ENCODE results near the gene DLGAP4.

The DLGAP4 gene

DNA sequence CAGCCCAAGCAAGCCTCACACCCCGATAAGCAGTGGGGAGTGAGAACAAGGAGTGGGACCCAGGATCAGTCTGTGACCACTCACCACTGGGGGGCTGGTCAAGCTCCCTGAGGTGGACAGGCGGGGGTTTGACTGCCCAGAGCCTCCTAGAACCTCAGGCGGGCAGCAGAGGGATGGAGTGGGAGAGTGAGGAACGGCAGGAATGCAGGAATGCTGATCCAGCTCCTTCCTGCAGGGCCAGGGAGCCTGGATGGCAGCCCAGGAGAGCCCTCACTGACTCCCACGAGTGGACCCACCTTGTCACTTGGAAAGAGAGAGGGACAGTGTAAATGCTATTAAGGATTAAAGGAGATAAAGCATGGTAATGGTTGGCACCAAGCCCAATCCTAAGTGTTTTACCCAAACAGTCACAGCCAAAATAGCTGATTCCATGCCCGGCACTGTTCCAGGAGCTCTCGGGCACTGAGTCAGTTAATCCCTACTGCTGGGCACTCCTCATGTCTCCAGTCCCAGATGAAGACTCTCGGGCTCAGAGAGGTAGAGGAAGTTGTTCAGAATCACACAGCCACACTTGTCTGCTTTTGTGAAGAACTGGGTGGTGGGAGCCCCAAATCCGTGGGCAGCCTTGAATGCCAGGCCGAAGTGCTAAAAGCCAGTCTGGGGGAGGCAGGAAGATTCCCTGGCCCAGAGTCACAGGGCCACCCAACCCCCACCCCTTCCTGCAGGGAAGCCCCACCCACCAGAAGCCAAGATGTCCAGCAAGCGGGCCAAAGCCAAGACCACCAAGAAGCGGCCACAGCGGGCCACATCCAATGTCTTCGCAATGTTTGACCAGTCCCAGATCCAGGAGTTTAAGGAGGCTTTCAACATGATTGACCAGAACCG is 238.2 kb downstream of the DLGAP4 start:
- DNase-seq = no peak

DNA sequence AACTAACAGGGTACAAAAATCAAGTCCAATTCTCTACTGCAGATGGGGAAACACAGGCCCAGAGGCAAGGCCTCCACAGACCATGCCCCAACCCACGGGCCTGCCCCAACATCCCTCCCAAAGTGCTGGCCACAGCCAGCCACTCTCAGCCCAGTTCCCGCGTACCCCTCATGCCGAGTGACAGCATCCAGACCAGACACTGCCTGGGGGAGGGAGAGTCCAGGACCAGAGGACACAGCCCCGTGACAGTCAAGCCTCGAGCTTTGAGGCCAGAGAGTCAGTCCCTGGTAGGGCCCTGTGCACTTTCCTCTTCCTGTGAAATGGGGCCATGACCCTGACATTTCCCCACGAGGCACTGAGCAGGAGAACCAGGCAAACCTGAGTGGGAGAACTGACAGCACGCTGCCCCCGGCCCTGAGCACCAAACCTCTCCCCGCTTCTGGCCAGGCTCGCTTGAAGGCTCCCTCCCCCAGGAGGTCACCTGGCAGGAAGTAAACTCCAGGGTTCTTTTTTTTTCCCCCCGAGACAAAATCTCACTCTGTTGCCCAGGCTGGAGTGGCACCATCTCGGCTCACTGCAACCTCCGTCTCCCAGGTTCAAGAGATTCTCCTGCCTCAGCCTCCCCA is 240.1 kb downstream of the DLGAP4 start:
- no peak for DNase-seq

DNA sequence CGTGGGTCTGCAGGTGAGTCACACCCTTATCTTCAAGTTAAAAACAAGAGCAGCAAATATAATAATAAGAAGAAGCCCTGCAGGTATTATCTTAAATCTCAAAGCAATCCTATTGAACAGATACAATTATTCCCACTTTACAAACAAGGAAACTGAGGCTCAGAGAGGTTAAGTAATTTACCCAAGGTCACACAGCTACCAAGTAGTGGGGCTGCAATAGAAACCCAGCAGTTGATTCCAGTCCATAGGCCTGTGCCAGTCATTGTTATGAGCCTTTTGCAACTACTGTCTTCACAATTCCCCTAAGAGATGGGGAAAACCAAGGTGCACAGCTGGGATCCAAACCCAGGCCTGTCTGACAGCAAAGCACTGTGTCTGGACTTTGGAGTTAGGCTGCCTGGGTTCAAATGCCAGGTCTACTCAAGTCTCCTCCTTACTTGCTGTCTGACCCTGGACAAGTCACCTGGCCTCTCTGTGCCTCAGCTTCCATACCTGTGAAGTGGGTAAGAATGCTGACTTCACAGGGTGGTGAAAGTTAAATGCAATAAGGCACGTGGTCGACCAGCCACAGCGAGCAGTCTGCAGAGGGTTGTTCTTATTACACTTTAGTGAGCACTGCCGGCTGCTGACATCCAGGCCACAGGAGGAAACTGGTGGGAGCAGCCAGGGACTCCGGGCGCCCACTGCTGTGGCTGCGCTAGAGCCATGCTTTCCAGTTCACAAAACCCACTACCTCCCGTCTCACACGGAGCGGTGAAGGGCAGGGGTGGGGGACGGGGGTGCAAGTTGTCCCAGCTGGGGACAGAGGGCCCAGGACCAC is 241.3 kb downstream of the DLGAP4 start:
- no peak for DNase-seq

DNA sequence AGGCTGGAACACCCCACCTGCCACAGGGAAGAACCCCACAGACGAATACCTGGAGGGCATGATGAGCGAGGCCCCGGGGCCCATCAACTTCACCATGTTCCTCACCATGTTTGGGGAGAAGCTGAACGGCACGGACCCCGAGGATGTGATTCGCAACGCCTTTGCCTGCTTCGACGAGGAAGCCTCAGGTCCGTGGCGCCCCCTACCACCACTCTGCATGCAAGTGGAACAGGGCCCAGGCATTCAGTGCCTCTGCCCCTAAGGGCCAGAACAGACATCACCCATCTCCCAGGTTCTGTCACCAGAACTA is 241.8 kb downstream of the DLGAP4 start:
- DNase-seq = no peak

DNA sequence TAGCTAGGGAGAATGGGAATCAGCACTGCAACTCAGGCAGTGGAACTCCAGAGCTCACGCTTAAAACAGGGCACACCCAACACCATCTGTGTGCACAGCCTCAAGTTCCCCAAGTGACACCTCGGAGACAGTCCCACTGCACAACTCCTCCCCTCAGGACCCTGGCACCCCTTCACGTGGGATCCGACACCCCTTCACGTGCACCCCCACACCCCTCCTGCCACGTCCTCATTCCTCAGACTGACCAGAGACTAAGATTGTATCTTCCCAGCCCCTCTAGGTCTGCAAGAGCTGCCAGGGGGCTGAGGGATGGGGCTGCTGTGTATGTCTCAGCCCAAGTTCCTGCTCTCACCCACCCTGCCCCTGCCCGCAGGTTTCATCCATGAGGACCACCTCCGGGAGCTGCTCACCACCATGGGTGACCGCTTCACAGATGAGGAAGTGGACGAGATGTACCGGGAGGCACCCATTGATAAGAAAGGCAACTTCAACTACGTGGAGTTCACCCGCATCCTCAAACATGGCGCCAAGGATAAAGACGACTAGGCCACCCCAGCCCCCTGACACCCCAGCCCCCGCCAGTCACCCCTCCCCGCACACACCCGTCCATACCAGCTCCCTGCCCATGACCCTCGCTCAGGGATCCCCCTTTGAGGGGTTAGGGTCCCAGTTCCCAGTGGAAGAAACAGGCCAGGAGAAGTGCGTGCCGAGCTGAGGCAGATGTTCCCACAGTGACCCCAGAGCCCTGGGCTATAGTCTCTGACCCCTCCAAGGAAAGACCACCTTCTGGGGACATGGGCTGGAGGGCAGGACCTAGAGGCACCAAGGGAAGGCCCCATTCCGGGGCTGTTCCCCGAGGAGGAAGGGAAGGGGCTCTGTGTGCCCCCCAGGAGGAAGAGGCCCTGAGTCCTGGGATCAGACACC is 242.8 kb downstream of the DLGAP4 start:
- DNase-seq = no peak

DNA sequence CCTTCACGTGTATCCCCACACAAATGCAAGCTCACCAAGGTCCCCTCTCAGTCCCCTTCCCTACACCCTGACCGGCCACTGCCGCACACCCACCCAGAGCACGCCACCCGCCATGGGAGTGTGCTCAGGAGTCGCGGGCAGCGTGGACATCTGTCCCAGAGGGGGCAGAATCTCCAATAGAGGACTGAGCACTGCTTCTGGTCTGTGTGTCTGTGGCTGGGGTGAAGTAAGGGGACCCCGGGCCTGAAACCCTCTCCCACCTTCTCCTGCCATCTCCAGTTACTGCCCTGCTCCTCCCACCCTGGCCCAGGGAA is 243.4 kb downstream of the DLGAP4 start:
- DNase-seq = no peak

DNA sequence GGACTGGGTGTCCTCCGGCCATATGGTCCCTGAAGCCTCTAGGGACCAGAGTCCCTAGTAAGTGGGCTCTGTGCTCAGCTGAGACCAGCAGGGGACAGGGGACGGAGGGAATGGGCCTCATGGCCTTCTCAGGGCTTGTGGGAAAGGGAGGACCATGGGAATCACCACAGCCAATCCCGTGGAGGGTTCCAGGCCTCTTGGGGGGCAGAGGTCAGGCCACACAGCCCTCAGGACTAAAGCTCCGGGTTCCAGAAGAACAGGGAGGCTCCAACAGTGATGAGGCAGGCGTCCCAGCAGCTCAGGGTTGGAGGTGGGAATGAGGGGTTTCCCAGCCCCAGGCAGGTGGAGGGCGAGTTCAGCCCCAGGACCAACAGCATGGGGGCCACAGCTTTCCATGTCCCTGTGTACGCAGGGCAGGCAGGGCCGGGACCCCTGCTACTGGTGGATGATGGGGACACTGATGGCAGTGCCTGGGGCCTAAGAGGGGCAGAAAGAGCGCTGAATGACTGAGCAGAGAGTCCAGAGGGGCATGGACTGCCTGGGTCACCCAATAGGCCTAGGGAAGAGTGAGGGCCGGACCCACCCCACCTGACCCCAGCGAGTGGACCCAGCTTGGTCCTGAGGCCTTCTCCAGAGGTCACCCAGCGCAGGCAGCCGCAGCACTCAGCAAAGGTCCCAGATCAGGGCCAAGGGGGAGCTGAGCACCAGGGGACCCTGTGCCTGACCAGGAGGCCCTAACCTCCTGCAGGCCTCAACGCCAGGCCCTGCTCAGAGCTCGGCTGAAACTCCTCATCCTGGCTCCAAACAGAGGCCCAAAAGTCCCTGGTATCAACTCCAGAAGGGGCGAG is 244.0 kb downstream of the DLGAP4 start:
- DNase-seq = no peak

DNA sequence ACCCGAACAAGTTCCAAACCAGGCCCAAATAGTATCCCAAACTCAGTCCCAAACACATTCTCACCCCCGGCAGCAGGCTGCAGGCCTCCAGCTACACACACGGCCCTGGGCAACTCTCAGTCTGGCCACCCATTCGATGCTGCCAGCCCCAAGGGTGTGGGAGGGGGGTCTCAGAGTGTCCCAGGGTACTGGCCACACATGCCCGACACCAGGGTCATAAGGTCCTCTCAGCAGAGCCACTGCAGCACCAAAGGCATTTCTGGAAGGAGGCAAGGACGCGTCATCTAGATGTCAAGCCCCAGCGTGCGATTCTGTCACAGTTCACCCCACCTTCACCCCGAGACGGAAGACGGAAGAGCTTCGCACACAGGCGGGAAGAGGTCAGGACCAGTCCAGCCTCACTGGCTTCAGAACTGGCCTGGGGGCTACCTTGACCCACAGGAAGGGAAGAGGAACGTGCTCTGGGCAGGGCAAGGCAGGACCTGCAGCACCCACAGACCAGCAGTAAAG is 244.7 kb downstream of the DLGAP4 start:
- DNase-seq = no peak

DNA sequence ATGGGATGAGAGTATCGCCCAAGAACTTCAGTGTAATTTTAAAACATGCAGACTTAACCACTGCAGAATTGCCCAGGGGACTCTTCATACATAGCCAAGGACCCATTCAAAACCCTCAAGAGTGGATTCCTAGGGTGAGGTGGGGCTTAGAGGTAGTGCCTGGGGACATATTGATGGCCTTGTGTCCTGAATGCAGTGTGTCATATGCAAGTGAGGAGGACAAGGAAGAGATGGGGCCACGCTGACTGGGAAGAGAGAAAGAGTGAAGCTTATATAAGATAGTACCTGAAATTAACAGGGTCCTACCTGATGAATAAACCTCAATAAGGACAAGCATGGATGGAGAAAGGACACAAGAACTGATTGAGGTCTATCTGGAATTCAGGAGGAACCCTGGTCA is 249.1 kb downstream of the DLGAP4 start:
- no peak for DNase-seq

DNA sequence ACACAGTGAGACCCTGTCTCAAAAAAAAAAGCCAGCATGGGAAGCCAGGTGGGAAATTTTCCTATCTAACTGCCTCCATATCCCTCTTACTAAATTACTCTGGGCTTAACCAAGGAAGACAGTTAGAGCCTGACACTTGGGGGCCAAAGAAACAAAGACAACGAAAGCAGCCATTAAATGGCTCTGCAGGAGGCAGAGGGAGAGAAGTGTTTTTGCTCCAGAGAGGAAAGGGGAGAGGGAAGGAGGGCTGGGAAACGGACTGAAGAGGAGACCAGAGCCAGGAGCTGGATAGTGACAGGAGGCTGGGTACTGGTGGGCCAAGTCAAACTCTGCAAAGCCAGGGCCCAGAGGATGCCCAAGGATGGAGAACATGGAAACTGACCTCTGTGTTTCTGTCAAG is 256.6 kb downstream of the DLGAP4 start:
- DNase-seq = no peak

DNA sequence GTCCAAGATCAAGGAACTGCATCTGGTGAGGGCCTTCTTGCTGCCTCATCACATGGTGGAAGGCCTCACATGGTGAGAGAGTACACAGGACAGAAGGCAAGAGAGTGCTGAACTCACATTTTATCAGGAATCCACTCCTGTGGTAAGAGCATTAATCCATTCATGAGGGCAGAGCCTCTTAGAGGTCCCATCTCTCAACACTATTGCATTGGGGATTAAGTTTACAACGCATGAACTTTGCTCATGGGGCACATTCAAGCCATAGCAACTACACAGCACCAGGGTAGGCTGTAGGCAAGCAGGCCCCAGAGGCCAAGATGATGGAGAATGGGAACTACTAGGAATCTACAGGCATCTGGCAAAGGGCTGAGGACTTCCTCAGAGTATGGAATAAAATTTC is 257.2 kb downstream of the DLGAP4 start:
- DNase-seq = no peak

DNA sequence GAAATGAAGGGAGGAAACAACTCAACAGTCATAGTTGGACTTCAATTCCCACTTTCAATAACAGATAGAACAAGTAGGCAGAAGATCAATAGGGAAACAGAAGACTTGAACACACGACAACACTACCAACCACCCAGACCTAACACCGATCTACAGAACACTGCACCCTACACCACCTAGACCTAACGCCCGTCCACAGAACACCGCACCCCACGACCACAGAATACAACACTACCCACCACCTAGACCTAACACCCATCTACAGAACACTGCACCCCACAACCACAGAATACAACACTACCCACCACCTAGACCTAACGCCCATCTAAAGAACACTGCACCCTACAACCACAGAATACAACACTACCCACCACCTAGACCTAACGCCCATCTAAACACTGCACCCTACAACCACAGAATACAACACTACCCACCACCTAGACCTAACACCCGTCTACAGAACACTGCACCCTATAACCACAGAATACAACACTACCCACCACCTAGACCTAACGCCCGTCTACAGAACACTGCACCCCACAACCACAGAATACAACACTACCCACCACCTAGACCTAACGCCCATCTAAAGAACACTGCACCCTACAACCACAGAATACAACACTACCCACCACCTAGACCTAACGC is 258.1 kb downstream of the DLGAP4 start:
- DNase-seq = peak; percentile 46

DNA sequence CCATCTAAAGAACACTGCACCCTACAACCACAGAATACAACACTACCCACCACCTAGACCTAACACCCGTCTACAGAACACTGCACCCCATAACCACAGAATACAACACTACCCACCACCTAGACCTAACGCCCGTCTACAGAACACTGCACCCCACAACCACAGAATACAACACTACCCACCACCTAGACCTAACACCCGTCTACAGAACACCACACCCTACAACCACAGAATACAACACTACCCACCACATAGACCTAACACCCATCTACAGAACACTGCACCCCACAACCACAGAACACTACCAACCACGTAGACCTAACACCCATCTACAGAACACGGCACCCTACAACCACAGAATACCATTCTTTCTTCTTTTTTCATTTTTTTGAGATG is 258.6 kb downstream of the DLGAP4 start:
- DNase-seq = peak; percentile 57

DNA sequence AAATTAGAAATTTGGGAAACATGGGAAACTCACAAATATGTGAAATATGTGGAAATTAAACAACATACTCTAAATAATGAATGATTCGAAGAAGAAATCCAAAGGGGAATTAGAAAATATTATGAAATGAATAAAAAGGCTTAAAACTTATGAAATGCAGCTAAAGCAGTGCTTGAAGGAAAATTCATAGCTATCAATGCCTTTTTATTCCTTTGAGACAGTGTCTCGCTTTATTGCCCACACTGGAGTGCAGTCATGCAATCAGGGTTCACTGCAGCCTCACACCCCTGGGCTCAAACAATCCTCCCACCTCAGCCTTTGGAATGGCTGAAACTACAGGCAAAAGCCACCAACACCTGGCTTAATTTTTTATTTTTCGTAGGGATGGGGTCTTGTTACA is 259.4 kb downstream of the DLGAP4 start:
- no peak for DNase-seq

DNA sequence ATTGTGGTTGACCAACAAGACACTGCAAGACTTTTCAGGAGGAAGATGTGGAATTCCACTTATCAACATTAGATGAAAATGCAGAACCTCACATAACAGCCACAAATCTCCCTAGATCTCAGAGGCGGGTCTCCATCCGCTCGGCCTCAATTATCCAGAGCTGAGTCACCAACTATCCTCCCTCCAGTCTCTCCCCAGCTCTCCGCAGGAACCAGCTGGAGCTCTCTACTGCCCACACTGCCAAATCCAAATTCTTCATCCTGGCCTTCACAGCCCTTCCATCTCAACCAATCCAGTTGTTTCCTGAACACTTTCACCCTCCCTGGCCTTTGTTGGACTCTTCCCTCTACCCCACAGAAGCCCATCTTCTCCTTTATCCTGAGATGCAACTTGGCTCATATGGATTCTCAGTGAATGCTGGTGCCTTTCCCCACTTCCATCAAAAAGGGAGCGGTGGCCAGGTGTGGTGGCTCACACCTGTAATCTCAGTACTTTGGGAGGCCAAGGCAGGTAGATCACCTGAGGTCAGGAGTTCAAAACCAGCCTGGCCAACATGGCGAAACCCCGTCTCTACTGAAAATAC is 263.8 kb downstream of the DLGAP4 start:
- DNase-seq = no peak

DNA sequence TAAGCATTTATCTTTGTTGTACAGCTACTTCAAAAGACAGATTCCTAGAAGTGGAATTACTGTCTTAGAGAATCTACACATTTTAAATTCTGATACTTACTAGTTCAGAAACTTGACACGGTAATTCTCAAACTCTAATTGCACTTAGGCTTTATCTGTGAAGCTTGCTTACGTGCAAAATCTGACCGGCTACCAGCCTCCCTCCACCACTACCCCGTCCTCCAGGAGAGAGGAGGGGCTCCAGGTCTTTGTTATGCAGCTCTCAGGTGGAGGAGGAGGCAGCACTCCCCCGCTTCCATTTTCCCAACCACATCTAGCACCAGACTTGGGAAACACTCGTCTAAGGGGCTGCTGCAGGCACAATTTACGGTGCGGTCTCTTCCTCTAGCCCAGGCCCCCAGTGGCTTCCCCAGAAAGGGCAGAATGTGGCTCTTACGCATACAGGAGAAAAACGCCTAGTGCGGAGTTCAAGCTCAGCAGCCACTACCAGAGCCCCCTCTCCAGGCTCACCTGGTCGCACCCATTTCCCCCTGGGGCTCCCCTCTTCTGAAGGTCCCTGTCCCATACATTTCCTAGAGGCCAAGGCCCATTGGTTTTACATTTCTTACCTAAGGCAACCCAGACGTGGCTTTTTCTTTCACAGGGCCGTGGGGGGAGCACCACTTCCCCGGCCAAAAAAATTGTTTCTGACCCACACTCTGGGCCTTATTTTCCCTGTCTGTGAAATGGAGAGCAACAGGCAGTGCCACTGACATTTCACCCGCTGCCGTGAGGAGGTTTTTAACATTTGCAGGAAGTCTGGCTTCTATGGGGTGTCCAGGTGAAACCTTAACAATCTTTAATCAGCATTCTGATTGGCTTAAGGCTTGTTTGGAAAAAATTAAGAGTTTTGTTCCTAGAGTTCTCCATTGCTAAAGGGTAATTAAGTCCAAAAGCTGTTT is 265.7 kb downstream of the DLGAP4 start:
- DNase-seq = no peak

DNA sequence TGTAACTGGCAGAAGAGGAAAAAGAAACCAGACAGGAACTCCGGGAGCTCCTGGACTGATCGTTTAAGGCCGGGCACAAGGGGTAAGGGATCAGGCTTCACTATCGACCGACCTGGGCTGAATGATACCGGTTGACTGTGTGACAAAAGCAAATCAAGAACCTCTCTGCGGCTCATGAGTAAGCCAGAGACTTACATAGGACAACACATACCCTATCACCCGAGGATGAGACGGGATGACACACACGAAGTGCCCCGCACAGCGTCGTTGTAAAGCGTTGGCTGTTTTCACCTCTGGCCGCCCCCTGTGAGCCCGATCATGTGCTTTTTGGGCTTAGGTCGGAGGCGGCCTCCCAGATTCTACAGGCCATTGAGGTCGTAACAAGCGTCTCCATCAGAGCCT is 266.6 kb downstream of the DLGAP4 start:
- peak; percentile 75 for DNase-seq

DNA sequence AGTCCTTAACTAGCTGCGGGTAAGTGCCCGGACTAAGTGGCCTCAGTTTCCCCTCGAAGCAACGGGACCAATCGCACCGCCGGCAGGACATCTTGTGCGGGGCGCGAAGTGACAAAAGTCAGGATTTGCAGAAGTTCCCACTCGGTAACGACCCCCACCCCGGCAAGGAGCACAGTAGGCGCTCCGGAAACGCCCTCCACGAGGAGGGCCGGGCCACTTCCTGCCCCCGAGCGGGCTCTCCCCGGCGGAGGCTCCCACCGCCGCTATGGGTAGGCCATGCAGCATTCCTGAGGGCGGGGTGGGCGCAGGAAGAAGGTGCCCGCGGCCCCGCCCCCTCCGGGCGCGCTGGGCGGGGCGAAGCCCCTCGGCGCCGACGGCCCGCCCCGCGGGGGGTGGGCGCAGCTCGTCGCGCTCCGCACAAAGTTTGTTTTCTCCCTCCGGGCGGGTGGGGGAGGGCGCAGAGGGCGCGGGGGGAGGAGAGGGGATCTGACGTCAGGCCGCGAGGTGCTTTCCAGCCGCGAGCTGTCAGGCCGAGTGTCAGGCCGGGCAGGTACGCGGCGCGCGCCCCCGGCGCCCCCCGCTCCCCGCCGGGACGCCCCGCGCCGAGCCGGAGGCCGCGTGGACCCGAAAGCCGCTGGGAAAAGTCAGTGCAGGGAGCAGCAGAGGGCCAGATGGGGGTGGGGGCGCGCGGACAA is 267.1 kb downstream of the DLGAP4 start, which contains the start of gene TGIF2:
Gene TGIF2 (plus strand): TSS at position 495 of the 695 bp plus-strand sequence. CDS start 5,178 bp downstream, outside the sequence.
- DNase-seq = peak; percentile 95

Data from CD4-positive, alpha-beta T cell treated with Interleukin-17A for 1 hour (primary cell).